Spleen (tissue), 7 donors: Measurements from ENCODE around the gene MAPK10.

Experiments
- POLR2A ChIP-seq, 3 donors: fragments of 450-650 bp; IDR thresholded peaks; one replicate each; pipeline ENCODE4 v1.5.1; 2017; ENCODE audit warnings: antibody characterized with exemption in 3 of 3, mild to moderate bottlenecking in 1 of 3
- POLR2AphosphoS5 ChIP-seq, 3 donors: sonication (generic); formaldehyde crosslinking; IDR thresholded peaks; one replicate each; pipeline ENCODE4 v1.5.1; 2017; ENCODE audit warnings: antibody characterized with exemption in 3 of 3
- TF ChIP-seq, protein P1 (sequence below), 11 experiments: fragments of 200-600 bp in 7 of 11; fragments of 450-650 bp in 4 of 11; sonication (generic) in 4 of 11; IDR thresholded peaks in 8 of 11; conservative IDR thresholded peaks in 3 of 11; 1 replicate in 7 of 11; 2 replicates in 4 of 11; pipeline versions ENCODE4 v1.4.0 to v1.8.0; 2016 to 2021; ENCODE audit warnings: antibody characterized with exemption in 11 of 11, inconsistent platforms in 4 of 11, mild to moderate bottlenecking in 1 of 11
- donor health status: DM: no; HTN: no; CAD: no; lungs with moderate emphysema.
- donor health status: DM: no; HTN: no; CAD: no.
- donor health status: DM: no; HTN: no; CAD: no.

DNA sequence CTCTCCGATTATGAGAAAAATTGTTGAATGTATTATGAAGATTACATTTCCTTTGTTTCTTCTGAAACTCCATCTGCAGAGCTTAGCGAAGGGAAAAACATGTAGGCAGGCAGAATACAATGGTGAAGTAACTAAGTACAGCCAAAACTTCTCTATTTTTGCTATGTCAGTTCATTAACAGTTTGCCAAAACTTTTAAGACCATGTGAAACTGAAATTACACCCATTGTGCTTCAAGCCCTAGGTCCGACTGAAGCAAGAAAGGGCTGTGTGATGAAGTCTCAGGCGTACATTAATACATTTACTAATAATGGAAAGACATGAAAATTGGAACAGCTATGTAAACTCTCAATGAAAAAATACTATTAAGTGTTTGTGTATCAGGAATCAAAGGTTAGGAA lies 398.0 kb downstream of the MAPK10 start:
- TF ChIP-seq, protein P1, sequence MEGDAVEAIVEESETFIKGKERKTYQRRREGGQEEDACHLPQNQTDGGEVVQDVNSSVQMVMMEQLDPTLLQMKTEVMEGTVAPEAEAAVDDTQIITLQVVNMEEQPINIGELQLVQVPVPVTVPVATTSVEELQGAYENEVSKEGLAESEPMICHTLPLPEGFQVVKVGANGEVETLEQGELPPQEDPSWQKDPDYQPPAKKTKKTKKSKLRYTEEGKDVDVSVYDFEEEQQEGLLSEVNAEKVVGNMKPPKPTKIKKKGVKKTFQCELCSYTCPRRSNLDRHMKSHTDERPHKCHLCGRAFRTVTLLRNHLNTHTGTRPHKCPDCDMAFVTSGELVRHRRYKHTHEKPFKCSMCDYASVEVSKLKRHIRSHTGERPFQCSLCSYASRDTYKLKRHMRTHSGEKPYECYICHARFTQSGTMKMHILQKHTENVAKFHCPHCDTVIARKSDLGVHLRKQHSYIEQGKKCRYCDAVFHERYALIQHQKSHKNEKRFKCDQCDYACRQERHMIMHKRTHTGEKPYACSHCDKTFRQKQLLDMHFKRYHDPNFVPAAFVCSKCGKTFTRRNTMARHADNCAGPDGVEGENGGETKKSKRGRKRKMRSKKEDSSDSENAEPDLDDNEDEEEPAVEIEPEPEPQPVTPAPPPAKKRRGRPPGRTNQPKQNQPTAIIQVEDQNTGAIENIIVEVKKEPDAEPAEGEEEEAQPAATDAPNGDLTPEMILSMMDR (IDR thresholded peaks at IDR 0.05 in 8 of 11, conservative IDR thresholded peaks at IDR 0.05 in 3 of 11), result no peak
- TF ChIP-seq POLR2AphosphoS5 (IDR thresholded peaks at IDR 0.05) (no peak), POLR2A (IDR thresholded peaks at IDR 0.05) (no peak)
